ENCODE data around the gene OR4K5.
"Not testable (repeated sequence)": the region's sequence is repeated elsewhere in the genome, so short reads cannot be mapped to it uniquely, and the experiment has no call there.

Gene OR4K5

GRCh38 chr14:19949218-19949617 lies 28.8 kb downstream of the OR4K5 start:
- Mint-ChIP-seq H3K9me3 (peaks cover 5% of the 10 kb centered on the region), H3K27me3 (no peaks in the 10 kb centered on the region), H3K36me3 (no peaks in the 10 kb centered on the region), H3K4me3 (no peak overlapping the region), H3K27ac (no peak overlapping the region), H3K4me1 (peaks cover 4% of the 10 kb centered on the region)

- not testable (repeated sequence) for H3K36me3 Mint-ChIP-seq, H3K27me3 Mint-ChIP-seq, H3K4me3 Mint-ChIP-seq, H3K9me3 Mint-ChIP-seq, H3K27ac Mint-ChIP-seq
- peaks cover 40% of the 10 kb centered on the region for H3K4me1 Mint-ChIP-seq
These were observed 49.3 kb downstream of the OR4K5 start for GRCh38 chr14:19969735-19970134.
